ENCODE data around the gene TP53BP2.

The TP53BP2 gene

GRCh38 chr1:223780949-223781348 is 64.8 kb downstream of the TP53BP2 start:
- H3K4me1 ChIP-seq: no peaks in the 10 kb centered on the region
- H3K79me2 ChIP-seq: no peaks in the 10 kb centered on the region
- no peak overlapping the region for H3K4me2 ChIP-seq (ENCODE audit: low read length)
- TF ChIP-seq CTCF (IDR thresholded peaks at IDR 0.05): no peak
- H3K9me3 ChIP-seq (ENCODE audit: control insufficient read depth, low read length): no peaks in the 10 kb centered on the region
- no peak overlapping the region for H3K9ac ChIP-seq
- H3K27me3 ChIP-seq (ENCODE audit: control insufficient read depth, insufficient read depth, low read length): no peaks in the 10 kb centered on the region
- H3K4me3 ChIP-seq (ENCODE audit: low read depth, low read length): no peak overlapping the region
- no peaks in the 10 kb centered on the region for H3K36me3 ChIP-seq (ENCODE audit: control insufficient read depth, insufficient read depth, low read length)
- no peak overlapping the region for H2AFZ ChIP-seq
- H3K27ac ChIP-seq: no peak overlapping the region

- no peaks in the 10 kb centered on the region for H3K36me3 ChIP-seq (ENCODE audit: control insufficient read depth, insufficient read depth, low read length)
- H3K9ac ChIP-seq: no peak overlapping the region
These were observed 65.4 kb downstream of the TP53BP2 start for GRCh38 chr1:223780318-223780717.

GRCh38 chr1:223776826-223777454 is 68.8 kb downstream of the TP53BP2 start:
- Histone ChIP-seq H3K4me1 (no peaks in the 10 kb centered on the region), H3K4me2 (ENCODE audit: low read length) (no peak overlapping the region), H3K9me3 (ENCODE audit: control insufficient read depth, low read length) (no peaks in the 10 kb centered on the region), H3K27me3 (ENCODE audit: control insufficient read depth, insufficient read depth, low read length) (no peaks in the 10 kb centered on the region), H3K79me2 (no peaks in the 10 kb centered on the region), H3K4me3 (ENCODE audit: low read depth, low read length) (no peak overlapping the region), H3K9ac (no peak overlapping the region), H2AFZ (no peak overlapping the region), H3K36me3 (ENCODE audit: control insufficient read depth, insufficient read depth, low read length) (no peaks in the 10 kb centered on the region), H3K27ac (no peak overlapping the region)
- no peak for TF ChIP-seq CTCF (IDR thresholded peaks at IDR 0.05)

More at GRCh38 chr1:223780318-223780717, 65.4 kb downstream of the TP53BP2 start:
- Histone ChIP-seq H3K79me2 (no peaks in the 10 kb centered on the region), H2AFZ (no peak overlapping the region), H3K4me1 (no peaks in the 10 kb centered on the region), H3K4me2 (ENCODE audit: low read length) (no peak overlapping the region), H3K27me3 (ENCODE audit: control insufficient read depth, insufficient read depth, low read length) (no peaks in the 10 kb centered on the region), H3K4me3 (ENCODE audit: low read depth, low read length) (no peak overlapping the region), H3K27ac (no peak overlapping the region), H3K9me3 (ENCODE audit: control insufficient read depth, low read length) (no peaks in the 10 kb centered on the region)
- TF ChIP-seq CTCF (IDR thresholded peaks at IDR 0.05): no peak

- H2AFZ ChIP-seq: no peak overlapping the region
- no peak for TF ChIP-seq CTCF (IDR thresholded peaks at IDR 0.05)
- no peaks in the 10 kb centered on the region for H3K79me2 ChIP-seq
- no peaks in the 10 kb centered on the region for H3K27me3 ChIP-seq (ENCODE audit: control insufficient read depth, insufficient read depth, low read length)
- H3K9ac ChIP-seq: no peak overlapping the region
- H3K4me2 ChIP-seq (ENCODE audit: low read length): no peak overlapping the region
- H3K27ac ChIP-seq: peak overlapping the region; percentile 39
- no peaks in the 10 kb centered on the region for H3K9me3 ChIP-seq (ENCODE audit: control insufficient read depth, low read length)
- H3K4me1 ChIP-seq: no peaks in the 10 kb centered on the region
- no peaks in the 10 kb centered on the region for H3K36me3 ChIP-seq (ENCODE audit: control insufficient read depth, insufficient read depth, low read length)
- H3K4me3 ChIP-seq (ENCODE audit: low read depth, low read length): no peak overlapping the region
These were observed 69.5 kb downstream of the TP53BP2 start for GRCh38 chr1:223776075-223776814.
